SU-DHL-6 (cell line): ENCODE results near the gene CAPG.

ENCODE experiments used
- CTCF ChIP-seq: fragments of 200-600 bp; sonication (generic); IDR thresholded peaks from one replicate; pipeline ENCODE4 v1.5.1; 2017; ENCODE audit warnings: antibody characterized with exemption, mild to moderate bottlenecking, low read length, moderate library complexity; ENCODE audit not compliant: insufficient read depth, poor library complexity, severe bottlenecking
- EZH2phosphoT487 ChIP-seq: fragments of 200-600 bp; sonication (generic), shearing (Covaris generic); conservative IDR thresholded peaks from 2 replicates; pipeline ENCODE4 v1.6.1; 2018; ENCODE audit warnings: mild to moderate bottlenecking, antibody characterized with exemption, low read length, moderate library complexity, mixed read lengths

GRCh38 chr2:85445316-85446295 lies 35.4 kb upstream of the CAPG start:
- TF ChIP-seq CTCF = no peak
- TF ChIP-seq EZH2phosphoT487 = no peak
